CD4-positive, alpha-beta T cell treated with Interleukin-4 for 4 hours (primary cell): Measurements from ENCODE around the gene RSL1D1.
"Not testable (repeated sequence)": the region's sequence is repeated elsewhere in the genome, so short reads cannot be mapped to it uniquely, and the experiment has no call there.

Experiments
- DNase-seq: peaks from one replicate; pipeline ENCODE4 v3.0.0-alpha.2; 2020

The RSL1D1 gene

GRCh38 chr16:11796227-11797165 lies 54.8 kb downstream of the RSL1D1 start:
- DNase-seq = no peak

- no peak for DNase-seq
These were observed 55.5 kb downstream of the RSL1D1 start for GRCh38 chr16:11795887-11796226.

DNA sequence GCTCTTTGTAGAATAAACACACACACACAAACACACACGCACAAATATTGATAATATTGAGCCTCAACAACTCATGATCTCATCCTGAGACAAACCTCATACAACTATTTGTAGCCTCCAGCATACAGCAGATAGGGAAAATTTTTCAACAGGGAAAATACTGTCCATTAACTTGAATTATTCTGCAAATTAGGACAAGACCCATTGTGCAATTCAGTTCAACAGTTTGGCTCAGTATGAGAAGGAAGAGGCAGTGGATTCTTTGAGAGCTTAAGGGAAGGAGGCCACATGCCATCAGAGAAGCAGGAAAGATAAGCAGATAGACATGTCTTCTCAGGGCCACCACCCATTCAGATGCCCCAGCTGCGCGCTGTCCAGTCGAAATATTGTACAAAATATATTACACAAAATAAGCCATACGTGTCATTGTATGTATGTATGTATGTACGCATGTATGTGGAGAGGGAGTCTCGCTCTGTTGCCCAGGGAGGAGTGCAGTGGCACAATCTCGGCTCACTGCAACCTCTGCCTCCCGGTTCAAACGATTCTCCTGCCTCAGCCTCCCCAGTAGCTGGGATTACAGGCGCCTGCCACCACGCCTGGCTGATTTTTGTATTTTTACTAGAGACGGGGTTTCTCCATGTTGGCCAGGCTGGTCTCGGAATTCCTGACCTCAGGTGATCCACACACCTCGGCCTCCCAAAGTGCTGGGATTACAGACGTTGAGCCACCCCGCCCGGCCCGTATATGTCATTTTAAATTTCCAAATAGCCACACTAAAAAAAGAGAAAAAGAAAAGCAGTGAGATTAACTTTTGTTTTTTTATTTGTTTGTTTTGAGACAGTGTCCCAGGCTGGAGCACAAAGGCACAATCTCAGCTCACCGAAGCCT lies 56.1 kb downstream of the RSL1D1 start:
- DNase-seq = no peak

- no peak for DNase-seq
These were observed 56.9 kb downstream of the RSL1D1 start for GRCh38 chr16:11794447-11794846.

DNA sequence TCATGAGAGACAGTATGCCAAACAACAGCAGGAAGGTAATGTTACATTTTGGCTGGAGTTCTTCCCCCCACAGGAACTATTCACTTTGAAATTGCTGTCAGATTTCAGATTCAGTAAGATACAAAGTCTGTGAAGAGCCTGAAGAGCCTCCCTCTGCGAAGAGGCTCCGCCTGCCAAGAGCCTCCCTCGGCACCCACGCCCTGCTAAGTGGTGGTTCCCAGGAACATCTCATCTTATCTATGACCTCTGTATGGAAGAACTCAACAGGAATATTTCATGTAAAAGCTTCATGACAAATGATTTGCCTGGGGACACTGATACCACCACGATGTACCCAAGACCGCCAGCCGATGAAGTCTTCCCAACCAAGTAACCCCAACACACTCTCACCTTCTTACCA lies 57.5 kb downstream of the RSL1D1 start:
- DNase-seq = no peak

DNA sequence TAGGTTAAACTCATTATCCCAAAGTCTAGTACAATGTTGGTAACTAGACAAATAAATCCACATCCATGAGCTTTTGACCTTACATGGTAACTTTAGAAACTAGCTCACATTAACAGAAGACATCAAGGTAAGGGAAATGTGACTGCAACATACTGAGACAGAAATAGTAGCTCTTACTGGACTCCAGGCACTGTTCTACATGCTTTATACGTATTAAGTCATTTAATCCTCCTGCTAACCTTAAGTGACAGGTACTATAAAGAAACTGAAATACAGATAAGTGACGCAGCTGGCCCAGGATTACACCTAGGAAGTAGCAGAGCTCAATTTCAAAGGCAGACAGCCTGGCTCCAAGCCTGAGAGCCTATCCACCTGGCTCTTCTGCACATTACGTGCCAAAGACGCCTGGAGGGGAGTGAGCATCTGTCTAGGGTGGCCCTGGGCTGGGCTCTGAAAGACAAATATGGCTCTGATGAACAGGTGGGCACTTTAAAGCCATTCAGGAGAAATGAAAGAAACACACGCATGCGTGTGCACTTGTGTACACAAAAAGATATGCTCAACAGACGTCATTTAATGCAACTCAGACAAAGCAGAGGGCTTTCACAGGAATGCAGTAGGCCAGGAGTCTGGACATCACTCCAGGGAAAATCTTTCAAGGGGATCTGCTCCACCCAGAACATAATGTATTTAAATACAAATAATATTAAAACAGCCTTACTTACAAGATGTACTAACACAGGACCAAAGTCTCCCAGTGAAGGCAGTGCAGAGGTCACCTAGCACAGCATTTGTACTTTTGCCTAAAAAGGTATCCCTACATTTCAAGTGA lies 58.7 kb downstream of the RSL1D1 start:
- DNase-seq = no peak

GRCh38 chr16:11791144-11791828 lies 60.1 kb downstream of the RSL1D1 start:
- no peak for DNase-seq

DNA sequence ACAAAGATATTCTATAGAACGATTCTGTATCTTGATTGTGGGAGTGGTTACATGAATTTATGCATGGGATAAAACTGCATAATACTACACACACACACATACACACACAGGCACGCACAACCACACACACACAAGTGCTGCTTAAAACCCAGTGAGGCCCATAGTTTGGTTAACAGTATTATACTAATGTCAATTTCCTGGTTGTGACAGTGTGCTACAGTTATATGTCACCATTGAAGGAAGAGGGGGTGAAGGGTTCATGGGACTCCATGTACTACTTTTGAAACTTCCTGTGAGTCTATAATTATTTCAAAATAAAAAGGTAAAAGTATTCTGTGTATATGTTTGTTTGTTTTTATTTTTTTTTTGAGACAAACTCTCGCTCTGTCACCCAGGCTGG lies 62.4 kb downstream of the RSL1D1 start:
- DNase-seq = no peak

DNA sequence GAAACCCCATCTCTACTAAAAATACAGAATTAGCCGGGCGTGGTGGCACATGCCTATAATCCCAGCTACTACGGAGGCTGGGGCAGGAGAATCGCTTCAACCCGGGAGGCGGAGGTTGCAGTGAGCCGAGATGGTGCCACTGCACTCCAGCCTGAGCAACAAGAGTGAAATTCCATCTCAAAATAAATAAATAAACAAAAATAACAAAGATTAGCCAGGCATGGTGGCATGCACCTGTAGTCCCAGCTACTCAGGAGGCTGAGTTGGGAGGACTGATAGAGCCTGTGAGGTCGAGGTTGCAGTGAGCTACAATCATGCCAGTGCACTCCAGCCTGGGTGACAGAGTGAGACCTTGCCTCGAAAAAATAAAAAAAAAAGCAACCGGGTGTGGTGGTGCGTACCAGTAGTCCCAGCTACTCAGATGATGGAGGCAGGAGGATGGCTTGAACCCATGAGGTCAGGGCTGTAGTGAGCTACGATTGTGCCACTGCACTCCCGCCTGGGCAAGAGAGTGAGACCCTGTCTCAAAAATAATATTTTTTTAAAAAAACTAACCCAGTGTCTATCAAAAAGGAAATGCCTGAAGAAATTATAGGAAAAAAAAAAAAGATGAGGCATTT lies 66.3 kb downstream of the RSL1D1 start:
- not testable (repeated sequence) for DNase-seq

- DNase-seq = not testable (repeated sequence)
These were observed 67.0 kb downstream of the RSL1D1 start for GRCh38 chr16:11784381-11784780.

DNA sequence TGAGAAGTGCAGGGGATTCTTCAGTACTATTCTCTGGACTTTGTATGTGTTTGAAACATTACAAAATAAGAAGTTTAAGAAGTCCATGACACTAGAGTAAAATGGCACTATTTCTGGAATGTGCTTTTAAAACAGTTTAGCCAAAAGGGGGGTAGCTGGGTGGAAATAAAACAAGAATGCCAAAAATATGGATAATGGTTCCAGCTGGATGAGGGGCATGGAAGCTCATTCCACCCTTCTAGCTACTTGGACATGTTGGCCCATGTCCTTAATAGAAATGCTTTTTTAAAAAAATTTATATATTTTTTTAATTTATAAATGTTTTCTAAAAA lies 67.3 kb downstream of the RSL1D1 start:
- no peak for DNase-seq
